Parathyroid adenoma (tissue), 2 donors: ENCODE measurements around the gene GPR34.

Experiments
- H2AFZ ChIP-seq: fragments of 300-600 bp; sonication (generic); one replicate; pipeline ENCODE4 v1.7.0; 2017; ENCODE audit warnings: antibody characterized with exemption, mild to moderate bottlenecking
- H3K27ac ChIP-seq: fragments of 300-600 bp; sonication (generic); one replicate; pipeline ENCODE4 v1.7.0; 2017
- H3K27me3 ChIP-seq: fragments of 300-600 bp; sonication (generic); one replicate; pipeline ENCODE4 v1.7.0; 2017; ENCODE audit warnings: low read length; ENCODE audit not compliant: control insufficient read depth, insufficient read depth
- H3K36me3 ChIP-seq: fragments of 300-600 bp; sonication (generic); one replicate; pipeline ENCODE4 v1.7.0; 2017; ENCODE audit warnings: low read length; ENCODE audit not compliant: control insufficient read depth, insufficient read depth
- H3K4me1 ChIP-seq: fragments of 300-600 bp; sonication (generic); one replicate; pipeline ENCODE4 v1.7.0; 2017; ENCODE audit warnings: control low read depth
- H3K4me2 ChIP-seq: fragments of 300-600 bp; sonication (generic); one replicate; pipeline ENCODE4 v1.7.0; 2017; ENCODE audit warnings: low read length
- H3K4me3 ChIP-seq: fragments of 300-600 bp; sonication (generic); one replicate; pipeline ENCODE4 v1.7.0; 2017; ENCODE audit warnings: low read depth, low read length
- H3K79me2 ChIP-seq: fragments of 300-600 bp; sonication (generic); one replicate; pipeline ENCODE4 v1.7.0; 2017; ENCODE audit warnings: control low read depth
- H3K9ac ChIP-seq: fragments of 300-600 bp; sonication (generic); one replicate; pipeline ENCODE4 v1.7.0; 2017; ENCODE audit warnings: mild to moderate bottlenecking
- H3K9me3 ChIP-seq: fragments of 300-600 bp; sonication (generic); one replicate; pipeline ENCODE4 v1.7.0; 2017; ENCODE audit warnings: low read length; ENCODE audit not compliant: control insufficient read depth
- CTCF ChIP-seq: fragments of 300-600 bp; sonication (generic); IDR thresholded peaks from one replicate; pipeline ENCODE4 v1.7.0; 2017; ENCODE audit warnings: antibody characterized with exemption, mild to moderate bottlenecking
- donor health status: primary hyperparathyroidism.

GPR34 gene

GRCh38 chrX:41720125-41720779 is 31.5 kb downstream of the GPR34 start:
- Histone ChIP-seq H3K27me3 (no peaks in the 10 kb centered on the region), H3K79me2 (no peaks in the 10 kb centered on the region), H3K36me3 (no peaks in the 10 kb centered on the region), H3K9ac (no peak overlapping the region), H3K27ac (no peak overlapping the region), H3K4me1 (no peaks in the 10 kb centered on the region), H3K4me3 (no peak overlapping the region), H3K4me2 (no peak overlapping the region), H3K9me3 (no peaks in the 10 kb centered on the region), H2AFZ (no peak overlapping the region)
- TF ChIP-seq CTCF: no peak

GRCh38 chrX:41721590-41721989 is 32.8 kb downstream of the GPR34 start:
- Histone ChIP-seq H3K4me1 (no peaks in the 10 kb centered on the region), H3K9ac (no peak overlapping the region), H3K36me3 (no peaks in the 10 kb centered on the region)

GRCh38 chrX:41722214-41722613 is 33.4 kb downstream of the GPR34 start:
- Histone ChIP-seq H3K4me3 (no peak overlapping the region), H2AFZ (no peak overlapping the region), H3K79me2 (no peaks in the 10 kb centered on the region), H3K4me2 (no peak overlapping the region), H3K4me1 (no peaks in the 10 kb centered on the region), H3K27me3 (no peaks in the 10 kb centered on the region), H3K9me3 (no peaks in the 10 kb centered on the region), H3K27ac (no peak overlapping the region), H3K9ac (no peak overlapping the region), H3K36me3 (no peaks in the 10 kb centered on the region)
- TF ChIP-seq CTCF: no peak

More at GRCh38 chrX:41721590-41721989, 32.8 kb downstream of the GPR34 start:
- Histone ChIP-seq H3K4me2 (no peak overlapping the region), H3K9me3 (no peaks in the 10 kb centered on the region), H3K79me2 (no peaks in the 10 kb centered on the region), H3K4me3 (no peak overlapping the region), H3K27me3 (no peaks in the 10 kb centered on the region), H2AFZ (no peak overlapping the region), H3K27ac (no peak overlapping the region)
- TF ChIP-seq CTCF: no peak

GRCh38 chrX:41722816-41723618 is 34.2 kb downstream of the GPR34 start:
- no peak overlapping the region for H3K4me2 ChIP-seq
- H3K9ac ChIP-seq: no peak overlapping the region
- no peak overlapping the region for H2AFZ ChIP-seq
- no peaks in the 10 kb centered on the region for H3K4me1 ChIP-seq
- TF ChIP-seq CTCF: no peak
- no peaks in the 10 kb centered on the region for H3K79me2 ChIP-seq
- H3K36me3 ChIP-seq: no peaks in the 10 kb centered on the region
- no peak overlapping the region for H3K4me3 ChIP-seq
- H3K27me3 ChIP-seq: no peaks in the 10 kb centered on the region
- H3K9me3 ChIP-seq: no peaks in the 10 kb centered on the region
- no peak overlapping the region for H3K27ac ChIP-seq
